ENCODE results near the gene SIGLEC14. TPM values are rescaled to one million over a fixed set of nuclear protein-coding genes. Genes with fewer than 3 reads are reported as not detected.
A peak's percentile ranks its signal among the peaks of the same experiment; 100 is the strongest.

The SIGLEC14 gene
- total and polyA plus RNA-seq, 2 experiments from 2014 or later, result not detected

DNA sequence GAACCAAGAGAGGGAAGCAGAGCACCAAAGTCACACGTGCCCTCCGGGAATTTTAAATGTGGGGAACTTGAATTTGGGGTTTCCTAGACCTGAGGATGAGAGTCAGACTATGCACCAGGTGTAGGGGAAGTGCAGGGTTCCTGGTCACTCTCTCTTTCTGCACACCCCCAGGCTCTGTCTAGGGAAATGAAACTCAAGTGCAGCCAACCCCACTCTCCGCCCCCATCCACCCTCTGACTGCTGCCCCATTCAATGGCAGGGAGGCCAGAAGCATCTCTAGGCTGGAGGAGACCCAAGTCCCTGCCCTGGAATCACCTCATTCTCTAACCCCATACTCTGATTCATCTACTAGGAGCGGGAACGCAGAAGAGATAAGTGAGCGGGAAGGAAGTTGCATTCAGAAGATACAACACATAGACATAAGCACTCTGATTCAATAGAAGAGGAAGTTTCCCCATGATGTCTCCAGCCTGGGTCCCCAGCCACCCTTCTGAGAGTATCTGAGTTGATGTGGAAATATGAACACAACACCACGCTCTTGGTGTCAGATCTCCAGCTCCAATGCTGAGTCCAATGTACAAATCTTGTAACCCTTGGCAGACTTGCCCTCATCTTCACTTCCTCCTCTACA lies 4.7 kb upstream of the SIGLEC14 start:
- H3K27ac ChIP-seq (ENCODE audit: low read depth), result no peak overlapping the region
- no peaks in the 10 kb centered on the region for H3F3A ChIP-seq (replicated peaks; ENCODE audit: low read depth)
- H3K4me3 Mint-ChIP-seq, result no peak overlapping the region
- no peaks in the 10 kb centered on the region for H3K4me1 Mint-ChIP-seq
- no peak overlapping the region for H3K4me2 ChIP-seq
- DNase-seq (ENCODE audit: low spot score), result no peak
- H3K9me3 Mint-ChIP-seq, result peaks cover 85% of the 10 kb centered on the region
- H3K36me3 Mint-ChIP-seq (ENCODE audit: low read depth), result peaks cover 14% of the 10 kb centered on the region
- H3K79me2 ChIP-seq (replicated peaks; ENCODE audit: insufficient read depth), result no peaks in the 10 kb centered on the region
- no peak overlapping the region for H3K27ac Mint-ChIP-seq
- TF ChIP-seq CREB1 (CRISPR knock-in tag; IDR thresholded peaks at IDR 0.05; ENCODE audit: low read depth) (no peak), NANOG (IDR thresholded peaks at IDR 0.05; ENCODE audit: borderline replicate concordance) (no peak), ZNF331 (CRISPR knock-in tag; IDR thresholded peaks at IDR 0.05; ENCODE audit: low read depth) (no peak)
- TF ChIP-seq, protein P1, sequence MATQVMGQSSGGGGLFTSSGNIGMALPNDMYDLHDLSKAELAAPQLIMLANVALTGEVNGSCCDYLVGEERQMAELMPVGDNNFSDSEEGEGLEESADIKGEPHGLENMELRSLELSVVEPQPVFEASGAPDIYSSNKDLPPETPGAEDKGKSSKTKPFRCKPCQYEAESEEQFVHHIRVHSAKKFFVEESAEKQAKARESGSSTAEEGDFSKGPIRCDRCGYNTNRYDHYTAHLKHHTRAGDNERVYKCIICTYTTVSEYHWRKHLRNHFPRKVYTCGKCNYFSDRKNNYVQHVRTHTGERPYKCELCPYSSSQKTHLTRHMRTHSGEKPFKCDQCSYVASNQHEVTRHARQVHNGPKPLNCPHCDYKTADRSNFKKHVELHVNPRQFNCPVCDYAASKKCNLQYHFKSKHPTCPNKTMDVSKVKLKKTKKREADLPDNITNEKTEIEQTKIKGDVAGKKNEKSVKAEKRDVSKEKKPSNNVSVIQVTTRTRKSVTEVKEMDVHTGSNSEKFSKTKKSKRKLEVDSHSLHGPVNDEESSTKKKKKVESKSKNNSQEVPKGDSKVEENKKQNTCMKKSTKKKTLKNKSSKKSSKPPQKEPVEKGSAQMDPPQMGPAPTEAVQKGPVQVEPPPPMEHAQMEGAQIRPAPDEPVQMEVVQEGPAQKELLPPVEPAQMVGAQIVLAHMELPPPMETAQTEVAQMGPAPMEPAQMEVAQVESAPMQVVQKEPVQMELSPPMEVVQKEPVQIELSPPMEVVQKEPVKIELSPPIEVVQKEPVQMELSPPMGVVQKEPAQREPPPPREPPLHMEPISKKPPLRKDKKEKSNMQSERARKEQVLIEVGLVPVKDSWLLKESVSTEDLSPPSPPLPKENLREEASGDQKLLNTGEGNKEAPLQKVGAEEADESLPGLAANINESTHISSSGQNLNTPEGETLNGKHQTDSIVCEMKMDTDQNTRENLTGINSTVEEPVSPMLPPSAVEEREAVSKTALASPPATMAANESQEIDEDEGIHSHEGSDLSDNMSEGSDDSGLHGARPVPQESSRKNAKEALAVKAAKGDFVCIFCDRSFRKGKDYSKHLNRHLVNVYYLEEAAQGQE (IDR thresholded peaks at IDR 0.05; ENCODE audit: unreplicated experiment), result no peak
- TF ChIP-seq, protein P2, sequence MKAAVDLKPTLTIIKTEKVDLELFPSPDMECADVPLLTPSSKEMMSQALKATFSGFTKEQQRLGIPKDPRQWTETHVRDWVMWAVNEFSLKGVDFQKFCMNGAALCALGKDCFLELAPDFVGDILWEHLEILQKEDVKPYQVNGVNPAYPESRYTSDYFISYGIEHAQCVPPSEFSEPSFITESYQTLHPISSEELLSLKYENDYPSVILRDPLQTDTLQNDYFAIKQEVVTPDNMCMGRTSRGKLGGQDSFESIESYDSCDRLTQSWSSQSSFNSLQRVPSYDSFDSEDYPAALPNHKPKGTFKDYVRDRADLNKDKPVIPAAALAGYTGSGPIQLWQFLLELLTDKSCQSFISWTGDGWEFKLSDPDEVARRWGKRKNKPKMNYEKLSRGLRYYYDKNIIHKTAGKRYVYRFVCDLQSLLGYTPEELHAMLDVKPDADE (IDR thresholded peaks at IDR 0.05), result no peak
- no peaks in the 10 kb centered on the region for H3K4me1 ChIP-seq (ENCODE audit: insufficient read depth)
- peaks cover 2% of the 10 kb centered on the region for H3K27me3 Mint-ChIP-seq (ENCODE audit: insufficient read depth, low read depth, poor library complexity)
- no peaks in the 10 kb centered on the region for H4K20me1 ChIP-seq (replicated peaks; ENCODE audit: insufficient read depth)
- H3K9me2 ChIP-seq (ENCODE audit: insufficient read depth), result 0 out of 2 replicates have a peak, but pooled peaks cover 5% of the 10 kb centered on the region
- H3K36me3 ChIP-seq (ENCODE audit: insufficient read depth), result no peaks in the 10 kb centered on the region
- ATAC-seq, result no peak
- no peak overlapping the region for H3K4me3 ChIP-seq
- H3K27me3 ChIP-seq (ENCODE audit: insufficient read depth), result no peaks in the 10 kb centered on the region
- H2AFZ ChIP-seq, result no peak overlapping the region

DNA sequence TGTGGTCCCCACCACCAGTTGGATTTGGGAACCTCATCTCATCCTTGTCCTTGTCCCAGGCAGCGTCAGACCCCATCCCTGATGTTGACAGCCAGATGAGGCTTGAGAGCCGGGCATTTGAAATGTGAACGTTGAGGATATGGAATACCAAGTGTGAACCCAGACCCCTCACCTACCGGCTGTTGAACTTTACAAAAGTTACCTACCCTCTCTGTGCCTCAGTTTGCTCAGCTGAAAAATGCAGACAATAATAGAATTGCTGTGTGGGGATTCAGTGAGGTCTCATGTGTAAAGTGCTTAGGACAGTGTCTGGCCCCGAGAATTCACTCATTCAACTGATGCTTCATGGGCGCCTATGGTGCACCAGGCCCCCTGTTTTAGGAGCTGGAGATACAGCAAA lies 693 bp upstream of the SIGLEC14 start:
- H3F3A ChIP-seq (replicated peaks; ENCODE audit: low read depth), result no peaks in the 10 kb centered on the region
- peaks cover 11% of the 10 kb centered on the region for H3K27me3 Mint-ChIP-seq (ENCODE audit: insufficient read depth, low read depth, poor library complexity)
- no peaks in the 10 kb centered on the region for H3K27me3 ChIP-seq (ENCODE audit: insufficient read depth)
- no peaks in the 10 kb centered on the region for H3K4me1 Mint-ChIP-seq
- no peaks in the 10 kb centered on the region for H3K79me2 ChIP-seq (replicated peaks; ENCODE audit: insufficient read depth)
- H3K36me3 ChIP-seq (ENCODE audit: insufficient read depth), result no peaks in the 10 kb centered on the region
- 0 out of 2 replicates have a peak, but pooled peaks cover 5% of the 10 kb centered on the region for H3K9me2 ChIP-seq (ENCODE audit: insufficient read depth)
- H2AFZ ChIP-seq, result 0 out of 2 replicates have a peak overlapping the region, but pooled peaks have one; percentile 14
- peaks cover 85% of the 10 kb centered on the region for H3K9me3 Mint-ChIP-seq
- no peak overlapping the region for H3K27ac ChIP-seq (ENCODE audit: low read depth)
- no peak for DNase-seq (ENCODE audit: low spot score)
- no peak overlapping the region for H3K4me3 ChIP-seq
- TF ChIP-seq POLR2AphosphoS5 (IDR thresholded peaks at IDR 0.05; ENCODE audit: low read depth), result no peak
- H4K20me1 ChIP-seq (replicated peaks; ENCODE audit: insufficient read depth), result no peaks in the 10 kb centered on the region
- H3K27ac Mint-ChIP-seq, result no peak overlapping the region
- H3K4me1 ChIP-seq (ENCODE audit: insufficient read depth), result no peaks in the 10 kb centered on the region
- no peak overlapping the region for H3K4me2 ChIP-seq
- H3K4me3 Mint-ChIP-seq, result no peak overlapping the region
- no peak for ATAC-seq
- peaks cover 25% of the 10 kb centered on the region for H3K36me3 Mint-ChIP-seq (ENCODE audit: low read depth)

Data from GM23338 (cell line).